ENCODE measurements around the gene CUBN.

- no peak for TF ChIP-seq CTCF (IDR thresholded peaks at IDR 0.05)
- no peak for TF ChIP-seq POLR2A (IDR thresholded peaks at IDR 0.05)
- no peak for TF ChIP-seq EP300 (IDR thresholded peaks at IDR 0.05)
- TF ChIP-seq POLR2AphosphoS5 (IDR thresholded peaks at IDR 0.05): no peak
These were observed 106.7 kb downstream of the CUBN start for GRCh38 chr10:17022896-17023295.
